ENCODE results near the gene PIK3R1.
"Not testable (repeated sequence)": the region's sequence is repeated elsewhere in the genome, so short reads cannot be mapped to it uniquely, and the experiment has no call there.

The PIK3R1 gene

DNA sequence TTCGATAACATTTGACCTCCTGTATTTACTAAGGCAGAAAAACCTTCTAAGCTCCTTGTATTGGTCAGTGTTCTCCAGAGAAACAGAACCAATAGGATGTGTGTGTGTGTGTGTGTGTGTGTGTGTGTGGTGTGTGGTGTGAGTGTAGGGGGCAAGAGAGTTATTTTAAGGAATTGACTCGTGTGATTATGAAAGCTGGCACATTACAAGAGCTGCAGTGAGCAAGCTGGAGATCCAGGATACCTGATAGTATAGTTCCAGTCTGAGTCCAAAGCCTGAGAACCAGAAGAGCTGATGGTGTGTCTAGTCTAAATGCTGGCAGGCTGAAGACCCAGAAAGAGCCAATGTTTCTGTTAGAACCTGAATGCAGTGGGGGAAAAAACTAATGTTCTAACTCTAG is 21.2 kb upstream of the PIK3R1 start:
- no peak for DNase-seq

DNA sequence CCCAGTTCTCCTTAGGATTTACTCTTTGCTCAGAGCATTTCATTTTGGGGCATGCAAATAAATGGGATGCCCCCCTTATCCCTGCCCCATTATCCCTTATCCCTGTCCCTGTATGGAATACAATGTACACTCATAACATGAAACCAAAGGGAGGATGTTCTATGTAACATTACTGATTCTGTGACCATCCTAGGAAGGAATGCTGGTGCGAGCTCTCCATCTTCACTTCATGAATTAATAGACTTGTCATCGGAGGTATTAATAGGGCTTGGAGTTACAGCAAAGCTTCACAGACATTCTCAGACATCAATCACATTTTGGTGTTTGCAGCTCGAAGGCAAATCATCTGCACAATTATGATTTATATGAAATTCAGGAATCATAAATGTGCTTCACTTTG is 20.4 kb upstream of the PIK3R1 start:
- DNase-seq: no peak

DNA sequence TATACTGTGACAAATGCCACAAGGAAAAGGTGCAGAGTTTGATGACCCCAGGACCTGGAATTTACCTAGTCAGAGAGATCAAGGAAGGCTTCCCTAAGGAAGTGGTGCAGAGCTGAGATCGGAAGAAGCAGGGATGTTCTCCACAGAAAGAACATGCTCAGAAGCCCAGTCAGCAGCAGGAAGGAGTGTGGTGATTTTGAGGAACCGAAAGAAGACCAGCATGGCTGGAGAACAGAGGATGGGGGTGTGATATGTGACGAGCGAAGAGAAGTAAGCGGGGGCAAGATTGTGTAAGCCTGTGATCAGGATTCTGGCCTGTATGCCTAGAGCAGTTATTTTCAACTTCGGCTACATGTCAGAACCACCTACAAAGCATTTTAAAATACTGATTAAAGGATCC is 18.7 kb upstream of the PIK3R1 start:
- no peak for DNase-seq

DNA sequence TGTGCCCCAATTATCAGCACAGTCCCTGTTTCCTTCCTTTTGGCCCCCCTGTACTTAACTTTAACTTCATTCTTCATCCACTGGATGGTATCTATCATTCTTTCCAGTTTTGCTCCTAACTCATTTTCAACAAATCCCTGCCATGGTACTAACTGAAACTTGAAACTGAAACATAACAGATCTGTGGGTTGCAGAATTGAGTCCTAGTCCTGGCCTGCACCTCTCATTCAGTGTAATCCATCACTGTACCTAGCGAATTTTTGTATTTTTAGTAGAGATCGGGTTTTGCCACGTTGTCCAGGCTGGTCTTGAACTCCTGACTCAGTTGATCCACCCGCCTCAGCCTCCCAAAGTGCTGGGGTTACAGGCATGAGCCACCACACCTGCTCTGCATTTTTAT is 15.3 kb upstream of the PIK3R1 start:
- no peak for DNase-seq

DNA sequence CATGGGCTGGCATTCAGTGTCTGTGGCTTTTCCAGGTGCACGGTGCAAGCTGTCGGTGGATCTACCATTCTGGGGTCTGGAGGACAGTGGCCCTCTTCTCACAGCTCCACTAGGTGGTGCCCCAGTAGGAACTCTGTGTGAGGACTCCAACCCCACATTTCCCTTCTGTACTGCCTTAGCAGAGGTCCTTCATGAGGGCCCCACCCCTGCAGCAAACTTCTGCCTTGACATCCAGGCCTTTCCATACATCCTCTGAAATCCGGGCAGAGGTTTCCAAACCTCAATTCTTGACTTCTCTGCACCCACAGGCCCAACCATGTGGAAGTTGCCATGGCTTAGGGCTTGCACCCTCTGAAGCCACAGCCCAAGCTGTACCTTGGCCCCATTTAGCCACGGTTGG is 4.9 kb upstream of the PIK3R1 start:
- not testable (repeated sequence) for DNase-seq

DNA sequence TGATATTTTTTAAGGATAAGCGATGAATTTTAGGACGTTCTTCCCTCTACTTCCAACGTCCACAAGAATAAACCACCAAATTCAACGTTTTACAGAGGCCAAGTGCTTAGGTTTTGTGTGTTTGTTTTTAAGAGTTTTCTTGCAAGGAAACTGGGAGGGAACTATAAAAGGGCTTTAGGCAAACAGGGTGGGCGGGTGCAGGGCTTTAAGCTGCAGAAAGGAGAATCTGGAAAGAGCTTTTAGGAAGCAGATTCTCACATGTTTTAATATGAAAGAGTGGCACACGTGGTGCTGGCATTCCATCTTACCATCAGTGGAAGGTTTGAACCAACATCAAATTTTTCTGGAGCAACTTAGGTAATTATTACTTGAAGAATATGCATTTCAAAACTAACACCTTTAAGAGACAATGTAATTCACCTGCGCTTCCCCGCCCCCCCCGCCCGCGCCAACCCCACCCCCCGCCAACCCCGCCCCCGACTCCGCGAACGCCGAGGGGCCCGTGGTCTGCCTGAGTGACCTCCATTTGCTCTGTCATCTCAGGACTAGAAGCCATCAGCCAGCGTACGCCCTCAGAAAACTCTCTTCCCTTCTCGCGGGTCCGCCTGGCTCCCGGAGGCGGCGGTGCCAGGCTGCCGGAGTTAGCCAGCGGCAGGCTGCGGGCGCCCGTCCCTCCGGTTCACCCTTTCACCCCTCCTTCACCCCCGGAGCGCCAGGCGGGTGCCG is 911 bp upstream of the PIK3R1 start:
- DNase-seq: no peak

DNA sequence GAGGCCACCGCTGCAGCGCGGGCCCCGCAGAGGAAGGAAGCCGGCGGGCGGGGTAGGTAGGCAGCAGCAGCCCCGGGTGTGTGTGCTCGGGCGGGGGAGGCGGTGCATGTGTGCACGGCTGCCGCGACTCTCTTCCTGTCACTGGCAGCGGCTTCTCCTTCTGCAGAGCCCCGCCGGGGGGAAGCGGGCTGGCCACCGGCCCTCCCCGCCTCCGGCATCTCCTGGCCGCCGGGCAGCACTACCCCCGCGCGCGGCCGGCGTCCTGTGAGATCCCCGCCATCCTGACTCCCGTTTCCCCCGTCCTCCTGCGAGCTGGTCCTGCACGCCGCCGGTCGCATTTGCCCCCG is 315 bp downstream of the PIK3R1 start:
- no peak for DNase-seq

DNA sequence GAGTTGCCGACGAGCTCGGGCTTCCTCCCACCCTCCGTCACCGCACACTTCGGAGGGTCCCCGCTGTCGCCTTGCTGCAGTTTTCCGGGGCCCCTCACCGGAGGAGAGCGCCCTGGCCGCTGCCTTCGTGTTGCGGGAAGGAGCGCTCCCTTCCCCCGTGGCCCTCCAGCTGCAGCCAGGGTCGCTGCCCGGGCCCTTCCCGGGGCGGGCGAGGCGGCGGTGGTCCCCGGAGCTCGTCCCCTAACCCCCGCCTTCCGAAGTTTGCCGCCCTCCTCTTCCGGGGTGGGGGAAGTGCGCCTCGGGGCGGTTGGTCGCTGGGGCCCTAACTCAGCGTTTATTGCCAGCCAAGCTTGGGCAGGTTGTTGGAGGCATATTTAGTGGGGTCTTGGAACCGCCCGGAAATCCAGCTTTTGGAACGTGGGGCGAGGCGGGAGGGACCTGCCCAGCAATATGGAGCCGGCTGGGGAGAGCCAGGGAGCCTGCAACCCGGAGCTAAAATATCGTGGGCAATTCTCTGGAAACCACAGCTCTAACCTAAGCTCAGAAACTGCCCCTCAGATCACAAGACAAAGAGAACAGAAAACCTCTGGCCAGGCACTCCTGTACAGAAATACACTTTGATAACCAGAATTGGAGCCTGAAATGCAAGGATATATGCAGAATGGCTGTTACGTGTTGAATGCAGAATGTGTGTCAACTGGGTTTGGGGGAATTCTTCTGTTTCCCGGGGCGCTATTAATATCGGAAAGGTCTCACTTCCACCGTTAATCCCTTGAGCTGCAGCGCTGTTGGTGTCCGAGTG is 890 bp downstream of the PIK3R1 start:
- no peak for DNase-seq

DNA sequence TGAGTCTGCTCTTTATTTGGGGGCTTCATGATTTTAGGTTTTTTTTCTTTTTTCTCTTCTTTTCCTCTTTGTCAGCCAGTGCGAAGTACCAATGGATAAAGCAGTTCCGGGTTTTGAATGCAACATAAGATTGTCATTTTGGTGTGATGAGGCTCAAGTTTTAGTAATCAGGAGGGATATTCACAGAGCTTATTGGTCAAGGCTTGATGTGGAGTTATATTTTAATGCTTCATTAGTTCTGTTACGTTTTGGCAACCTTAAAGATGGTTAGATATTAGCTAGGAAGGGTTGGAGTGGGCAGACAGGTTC is 1.4 kb downstream of the PIK3R1 start:
- no peak for DNase-seq

DNA sequence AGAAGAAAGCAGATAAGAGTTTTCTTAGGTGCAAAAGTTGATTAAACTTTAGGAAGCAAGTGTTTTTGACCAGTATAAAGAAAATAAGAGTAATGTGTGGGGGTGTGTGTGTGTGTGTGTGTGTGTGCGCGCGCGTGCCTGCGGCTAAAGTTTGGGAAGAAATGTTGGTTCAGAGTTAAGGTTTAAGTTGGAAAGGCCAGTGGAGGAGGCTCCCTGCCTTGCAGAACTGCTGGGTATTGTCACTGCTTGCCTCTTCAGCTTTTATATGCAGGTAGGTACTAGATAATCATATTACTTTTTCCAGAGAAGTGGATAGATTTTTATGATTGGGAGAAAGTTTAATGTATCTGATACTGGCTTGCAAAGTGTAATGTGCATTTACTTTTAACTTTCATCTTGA is 2.0 kb downstream of the PIK3R1 start:
- no peak for DNase-seq

DNA sequence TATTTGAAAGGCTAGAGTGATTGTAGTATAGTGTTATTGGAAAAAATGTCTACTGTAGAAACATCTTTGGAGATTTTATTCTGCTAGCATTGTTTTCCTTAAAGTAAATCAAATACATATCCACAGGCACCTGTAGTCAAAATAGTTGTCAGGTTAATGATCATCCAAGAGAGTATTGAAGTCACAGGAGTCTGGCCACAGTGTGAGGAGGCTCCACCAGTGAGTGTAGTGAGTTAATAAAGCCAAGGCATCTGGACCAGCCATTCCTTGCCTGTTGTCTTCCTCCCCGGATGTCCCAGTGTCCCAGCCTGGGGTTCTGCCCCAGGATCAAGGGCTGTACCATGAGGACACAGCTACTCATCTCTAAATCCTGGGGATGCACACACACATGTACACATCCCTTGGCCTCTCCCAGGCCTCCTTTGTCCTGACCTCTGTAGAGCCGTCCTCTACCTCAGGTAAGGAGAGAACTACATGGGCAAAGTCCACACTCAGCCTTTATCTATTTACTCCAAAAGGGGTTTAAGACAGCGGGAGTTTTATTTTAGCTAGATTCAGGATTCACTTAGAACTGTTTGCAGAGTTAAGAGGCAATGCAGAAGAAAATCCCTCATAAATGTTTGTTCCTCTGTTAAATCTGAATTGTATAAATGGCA is 3.7 kb downstream of the PIK3R1 start:
- DNase-seq: no peak

DNA sequence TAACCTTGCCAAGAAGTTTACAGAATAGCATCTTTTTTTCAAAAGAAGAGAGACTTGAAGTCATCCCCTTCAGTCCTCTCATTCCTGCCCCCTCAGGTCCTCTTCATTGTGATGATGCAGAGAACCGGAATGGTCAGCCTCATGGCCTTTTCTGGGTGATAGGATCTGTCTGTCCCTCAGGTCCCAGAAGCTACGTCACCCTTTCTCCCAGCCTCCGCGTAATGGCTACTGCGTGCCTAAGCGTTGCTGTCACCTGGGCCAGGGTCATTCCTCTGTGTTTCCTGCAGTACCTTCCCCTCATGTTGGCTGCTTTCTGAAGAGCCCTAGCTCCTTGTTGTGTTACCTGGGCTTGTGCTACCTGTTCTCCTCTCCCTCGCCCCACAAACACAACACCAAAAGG is 4.7 kb downstream of the PIK3R1 start:
- no peak for DNase-seq

DNA sequence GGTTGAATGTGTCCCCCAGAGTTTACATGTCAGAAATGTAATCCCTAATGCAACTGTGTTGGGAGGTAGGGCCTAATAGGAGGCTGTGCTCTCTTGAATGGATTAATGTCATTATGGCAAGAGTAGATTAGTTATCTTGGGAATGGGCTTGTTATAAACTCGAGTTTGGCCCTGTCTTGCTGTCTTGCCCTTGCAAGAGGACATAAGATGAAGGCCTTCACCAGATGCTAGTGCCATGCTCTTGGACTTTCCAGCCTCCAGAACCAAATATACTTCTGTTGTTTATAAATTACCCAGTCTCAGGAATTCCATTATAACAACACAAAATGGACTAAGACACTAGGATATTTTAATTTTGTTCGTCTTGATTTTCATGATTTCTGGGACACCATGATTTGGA is 5.4 kb downstream of the PIK3R1 start:
- no peak for DNase-seq

DNA sequence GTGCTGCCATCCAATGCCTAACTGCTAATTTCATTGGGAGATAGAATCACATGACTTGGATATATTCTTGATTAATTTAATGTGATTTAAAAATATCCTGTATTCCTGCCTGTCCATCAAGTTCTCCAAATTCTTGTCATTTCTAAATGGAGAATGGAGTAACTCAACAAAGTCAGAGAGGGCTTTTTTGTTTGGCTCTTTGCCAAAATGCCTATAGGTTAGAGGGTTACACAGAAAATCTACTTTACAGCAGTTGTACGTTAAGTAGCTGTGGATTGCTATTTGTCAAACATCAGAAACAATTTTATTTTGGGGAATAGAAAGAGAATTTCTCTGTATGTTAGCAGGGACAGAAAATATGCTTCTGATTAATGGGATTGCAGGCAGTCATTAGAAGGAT is 5.9 kb downstream of the PIK3R1 start:
- no peak for DNase-seq

DNA sequence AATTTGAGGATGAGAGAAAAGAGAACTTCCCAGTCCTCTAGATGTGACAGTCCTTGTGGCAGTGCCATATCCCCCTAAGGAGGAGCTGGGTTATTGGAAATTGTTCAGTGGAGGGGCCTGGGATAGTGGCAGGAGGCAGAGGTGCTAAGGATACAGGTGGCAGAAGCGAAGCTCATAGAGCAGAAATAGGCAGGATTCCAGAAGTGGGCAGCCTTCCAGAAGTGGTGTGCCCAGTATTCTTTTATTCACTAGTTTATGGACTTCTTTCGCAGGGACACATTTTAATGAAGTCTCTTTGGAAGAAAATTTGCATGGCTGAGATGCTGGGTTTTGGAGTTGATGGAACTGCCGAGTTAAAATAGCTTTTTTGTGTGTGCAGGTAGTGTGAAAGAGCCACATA is 6.8 kb downstream of the PIK3R1 start:
- DNase-seq: no peak

DNA sequence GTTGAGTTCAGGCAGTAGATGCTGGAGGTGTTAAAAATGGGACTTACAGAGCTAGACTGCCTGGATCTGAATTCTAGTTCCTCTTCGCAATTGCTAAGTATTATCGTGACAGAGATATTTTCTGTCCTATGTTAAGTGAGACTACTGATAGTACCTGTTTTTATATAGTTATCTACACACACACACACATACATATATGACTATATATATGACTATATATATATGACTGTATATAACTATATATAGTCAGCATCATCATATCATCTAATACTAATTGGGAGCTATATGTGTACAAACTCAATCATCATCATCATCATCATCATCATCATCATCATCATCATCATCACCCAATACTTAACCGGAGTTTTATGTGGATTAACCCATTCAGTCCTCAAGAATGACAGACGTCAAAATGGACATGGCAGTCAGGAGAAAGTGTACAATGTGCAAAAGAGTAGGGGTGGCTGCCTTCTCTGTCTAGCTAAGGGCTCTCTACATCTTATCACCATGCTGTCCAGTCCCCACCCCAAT is 7.3 kb downstream of the PIK3R1 start:
- DNase-seq: no peak

DNA sequence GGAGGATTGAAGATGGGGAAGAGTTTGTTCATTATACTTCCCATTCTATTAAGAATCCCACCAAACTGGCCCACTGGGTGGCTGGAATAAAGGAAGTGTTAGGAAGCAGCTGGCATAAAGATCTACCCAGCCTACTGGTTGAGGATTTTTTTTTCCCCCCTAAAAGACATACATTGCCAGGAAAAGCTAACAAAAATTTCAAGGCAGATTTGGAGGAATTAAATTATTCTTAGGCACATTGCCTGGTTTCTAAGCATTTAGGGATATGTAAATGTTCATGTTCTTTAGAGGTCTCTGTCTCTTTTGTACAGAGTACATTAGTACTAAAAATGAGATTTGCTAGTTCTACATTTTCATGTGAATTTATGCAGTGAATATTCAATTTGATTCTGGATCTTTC is 8.3 kb downstream of the PIK3R1 start:
- DNase-seq: no peak

DNA sequence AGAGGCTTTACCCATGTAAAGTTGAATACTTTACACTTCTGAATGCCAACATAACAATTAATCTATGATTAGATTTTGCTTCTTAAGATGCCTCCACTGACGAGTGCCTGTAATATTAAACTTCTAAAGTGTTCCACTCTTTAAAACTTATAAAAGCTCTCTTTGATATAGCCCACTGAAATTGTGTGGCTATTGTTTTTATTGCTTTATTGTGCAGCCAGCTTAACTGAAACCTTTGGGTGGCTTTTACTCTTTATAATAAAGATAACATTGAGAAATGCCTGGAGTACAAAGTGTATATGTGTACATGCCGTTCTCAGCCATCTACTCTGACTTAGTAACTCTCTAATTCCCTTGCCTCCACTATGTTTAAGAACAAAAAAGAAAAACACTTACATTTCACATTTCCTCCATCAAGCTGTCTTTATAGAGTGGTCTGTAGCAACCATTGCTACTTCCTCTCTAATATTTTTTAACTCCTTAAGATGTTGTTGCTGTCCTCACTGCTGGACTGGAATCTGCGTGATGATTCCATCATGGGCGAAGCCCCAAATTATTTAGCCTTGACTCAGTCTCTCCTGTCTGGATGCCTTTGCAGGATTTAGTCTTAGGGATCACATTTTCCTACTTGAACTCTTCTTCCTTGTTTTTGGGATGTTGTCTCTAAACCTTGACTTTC is 9.1 kb downstream of the PIK3R1 start:
- DNase-seq: no peak

DNA sequence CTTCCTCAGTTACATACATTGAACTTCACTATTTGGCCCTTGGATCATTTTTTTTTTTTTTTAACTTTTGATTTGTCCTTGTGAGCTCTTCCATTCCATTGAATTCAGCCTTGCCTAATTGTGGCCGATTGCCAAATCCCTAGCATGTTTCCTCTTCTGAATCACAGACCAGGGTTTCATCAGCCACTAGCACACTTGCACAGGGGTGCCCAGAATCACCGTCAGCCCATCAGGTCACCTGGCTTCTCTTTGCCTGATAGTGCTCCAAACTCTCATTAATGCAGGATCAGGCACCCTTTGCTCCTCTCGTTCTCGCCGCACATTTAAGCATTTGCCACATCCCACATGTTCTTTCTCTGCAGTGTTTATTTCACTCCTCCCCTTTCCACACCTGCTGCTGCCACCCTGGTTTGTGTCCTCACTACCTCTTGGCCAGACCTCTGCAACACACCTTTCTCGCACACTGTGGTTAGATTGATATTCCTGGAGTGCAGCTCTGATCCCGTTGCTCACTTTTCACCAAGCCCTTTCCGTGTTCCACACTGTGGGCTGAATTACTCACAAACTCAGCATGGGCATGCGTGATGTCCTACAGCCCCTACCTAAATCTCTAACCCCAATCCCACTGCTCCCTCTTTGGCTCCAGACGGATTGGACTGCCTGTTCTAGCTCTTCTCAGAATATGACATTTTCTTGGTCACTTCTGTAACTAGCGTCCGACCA is 9.8 kb downstream of the PIK3R1 start:
- DNase-seq: no peak

DNA sequence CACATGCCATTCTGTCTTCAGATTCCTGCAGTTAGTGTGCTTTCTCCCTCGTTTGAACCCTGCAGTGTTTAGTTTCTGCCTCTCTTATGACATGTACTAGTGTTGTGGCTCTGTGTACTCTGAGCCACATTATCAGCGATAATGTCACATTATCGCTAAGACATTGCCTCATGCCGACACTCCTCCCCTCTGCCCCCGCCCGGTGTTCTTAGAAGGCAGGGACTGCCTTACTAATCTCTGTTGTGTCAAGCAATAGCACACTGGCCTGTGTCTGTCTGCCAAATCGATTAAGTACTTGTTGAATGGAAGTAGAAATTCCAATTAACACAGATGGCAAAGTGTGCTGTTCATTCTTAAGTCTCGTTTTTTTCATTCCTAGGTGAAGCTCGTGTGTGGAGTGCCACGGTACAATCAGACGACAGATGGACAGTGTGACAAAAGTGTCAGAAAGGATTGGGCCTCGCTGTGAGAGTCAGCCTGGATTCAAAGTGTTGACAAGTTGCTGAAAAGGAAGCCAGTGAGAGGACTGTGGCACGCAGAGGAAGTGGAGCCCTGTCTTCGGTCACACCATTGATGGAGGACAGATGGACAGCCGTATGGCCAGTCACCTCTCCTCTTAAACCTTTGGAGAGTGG is 10.5 kb downstream of the PIK3R1 start:
- no peak for DNase-seq

DNA sequence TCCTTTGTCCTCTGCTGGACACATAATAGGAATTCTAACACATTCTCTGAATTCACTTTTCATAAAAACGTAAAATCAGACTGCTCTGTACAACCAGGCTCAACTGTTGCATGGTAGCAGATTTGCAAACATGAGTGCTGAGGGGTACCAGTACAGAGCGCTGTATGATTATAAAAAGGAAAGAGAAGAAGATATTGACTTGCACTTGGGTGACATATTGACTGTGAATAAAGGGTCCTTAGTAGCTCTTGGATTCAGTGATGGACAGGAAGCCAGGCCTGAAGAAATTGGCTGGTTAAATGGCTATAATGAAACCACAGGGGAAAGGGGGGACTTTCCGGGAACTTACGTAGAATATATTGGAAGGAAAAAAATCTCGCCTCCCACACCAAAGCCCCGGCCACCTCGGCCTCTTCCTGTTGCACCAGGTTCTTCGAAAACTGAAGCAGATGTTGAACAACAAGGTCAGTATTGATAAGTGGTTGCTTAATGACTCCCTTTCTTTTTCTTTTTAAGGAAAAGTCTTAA is 11.1 kb downstream of the PIK3R1 start:
- DNase-seq: no peak

DNA sequence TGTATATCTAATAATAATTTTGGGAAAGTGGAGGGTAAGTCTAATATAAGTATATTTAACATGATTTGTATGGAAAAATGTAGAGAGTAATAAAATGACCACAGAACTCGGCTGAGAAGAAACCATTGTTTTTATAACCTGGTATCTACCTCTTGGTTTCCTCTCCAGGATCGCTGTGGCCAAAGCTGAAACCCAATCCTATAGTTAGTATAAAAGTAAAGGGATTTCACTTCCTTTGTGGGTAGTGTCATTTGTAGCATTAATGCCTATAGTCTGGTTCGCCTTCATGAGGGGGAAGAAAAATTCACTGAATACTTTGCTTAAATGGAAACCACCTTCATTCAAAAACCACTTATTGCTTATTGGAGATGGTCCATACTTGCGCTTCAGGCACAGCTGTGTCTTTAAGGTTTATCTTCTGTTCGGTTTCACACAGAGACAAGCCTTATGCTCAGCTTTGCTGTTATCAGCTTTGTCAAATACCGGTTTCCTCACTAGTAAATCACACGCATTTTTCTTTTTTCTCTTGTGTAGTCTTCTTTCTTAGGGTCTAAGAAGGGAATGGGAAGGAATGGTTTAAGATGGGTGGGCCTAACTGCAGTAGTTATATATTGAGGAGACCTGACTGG is 12.1 kb downstream of the PIK3R1 start:
- no peak for DNase-seq

All from NCI-H1417 treated with DMSO at 0.1 percent for 48 hours (cell line).